Astrocyte of the spinal cord (primary cell): ENCODE measurements around the gene ST6GALNAC5.

Experiments
- DNase-seq: peaks from one replicate; pipeline ENCODE4 v3.0.0; 2011; ENCODE audit warnings: low read depth, low spot score
- H3K4me3 ChIP-seq: 2 replicates; pipeline ENCODE4 v1.5.1; 2011; ENCODE audit warnings: low read depth, mild to moderate bottlenecking, low read length, moderate library complexity
- in situ Hi-C: cut with HindIII; loops from 2 replicates; pipeline ENCODE4 v1.10.0; 2017; ENCODE audit warnings: low sequenced_read_pairs
- TF ChIP-seq, protein P1 (sequence below): IDR thresholded peaks from 2 replicates; pipeline ENCODE4 v1.5.1; 2012; ENCODE audit warnings: low read depth, mild to moderate bottlenecking, low read length, inconsistent platforms

Gene ST6GALNAC5

DNA sequence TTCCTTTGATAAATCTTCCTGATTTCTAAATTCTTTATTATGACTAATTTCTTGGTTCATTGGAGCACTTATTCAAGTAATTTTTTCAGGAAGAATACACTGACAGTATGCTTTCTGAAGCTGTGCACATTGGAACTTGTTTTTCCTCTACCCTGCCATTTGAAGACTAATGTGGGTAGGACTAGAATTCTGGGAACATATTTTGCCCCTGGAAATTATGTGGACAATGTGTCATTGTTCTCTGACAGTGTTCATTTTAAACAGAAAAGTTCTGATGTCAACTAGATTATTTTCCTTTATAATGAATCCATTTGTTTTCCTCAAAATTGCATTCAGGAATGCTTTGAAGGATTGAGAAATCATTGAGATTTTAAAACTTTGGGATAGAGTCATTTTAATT lies 34.8 kb upstream of the ST6GALNAC5 start:
- in situ Hi-C loops = no loop called here
- no peak for DNase-seq

DNA sequence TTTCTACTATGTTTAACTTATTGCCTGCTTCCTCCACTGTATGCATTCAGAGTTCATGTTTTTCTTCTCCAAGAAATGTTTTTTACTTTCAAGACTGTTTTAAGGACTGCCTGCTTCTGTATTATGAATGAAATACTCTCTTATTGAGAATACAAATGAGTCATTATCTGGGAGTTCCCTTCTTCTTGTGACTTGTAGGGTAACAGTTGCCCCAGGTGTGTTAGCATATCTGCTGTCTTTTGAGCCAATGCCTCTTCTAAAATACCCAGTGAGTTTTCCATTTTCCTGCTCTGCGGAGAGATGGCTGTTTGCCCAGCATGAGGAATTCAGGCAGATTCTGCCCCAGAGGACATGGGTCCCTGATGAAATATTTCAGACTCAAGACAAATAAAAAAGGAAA lies 34.1 kb upstream of the ST6GALNAC5 start:
- DNase-seq = no peak
- TF ChIP-seq, protein P1, sequence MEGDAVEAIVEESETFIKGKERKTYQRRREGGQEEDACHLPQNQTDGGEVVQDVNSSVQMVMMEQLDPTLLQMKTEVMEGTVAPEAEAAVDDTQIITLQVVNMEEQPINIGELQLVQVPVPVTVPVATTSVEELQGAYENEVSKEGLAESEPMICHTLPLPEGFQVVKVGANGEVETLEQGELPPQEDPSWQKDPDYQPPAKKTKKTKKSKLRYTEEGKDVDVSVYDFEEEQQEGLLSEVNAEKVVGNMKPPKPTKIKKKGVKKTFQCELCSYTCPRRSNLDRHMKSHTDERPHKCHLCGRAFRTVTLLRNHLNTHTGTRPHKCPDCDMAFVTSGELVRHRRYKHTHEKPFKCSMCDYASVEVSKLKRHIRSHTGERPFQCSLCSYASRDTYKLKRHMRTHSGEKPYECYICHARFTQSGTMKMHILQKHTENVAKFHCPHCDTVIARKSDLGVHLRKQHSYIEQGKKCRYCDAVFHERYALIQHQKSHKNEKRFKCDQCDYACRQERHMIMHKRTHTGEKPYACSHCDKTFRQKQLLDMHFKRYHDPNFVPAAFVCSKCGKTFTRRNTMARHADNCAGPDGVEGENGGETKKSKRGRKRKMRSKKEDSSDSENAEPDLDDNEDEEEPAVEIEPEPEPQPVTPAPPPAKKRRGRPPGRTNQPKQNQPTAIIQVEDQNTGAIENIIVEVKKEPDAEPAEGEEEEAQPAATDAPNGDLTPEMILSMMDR = no peak
- in situ Hi-C loops = no loop called here
- H3K4me3 ChIP-seq = no peak overlapping the region

More for the DNA sequence above, 34.8 kb upstream of the ST6GALNAC5 start:
- TF ChIP-seq, protein P1 = no peak
- H3K4me3 ChIP-seq = no peak overlapping the region

DNA sequence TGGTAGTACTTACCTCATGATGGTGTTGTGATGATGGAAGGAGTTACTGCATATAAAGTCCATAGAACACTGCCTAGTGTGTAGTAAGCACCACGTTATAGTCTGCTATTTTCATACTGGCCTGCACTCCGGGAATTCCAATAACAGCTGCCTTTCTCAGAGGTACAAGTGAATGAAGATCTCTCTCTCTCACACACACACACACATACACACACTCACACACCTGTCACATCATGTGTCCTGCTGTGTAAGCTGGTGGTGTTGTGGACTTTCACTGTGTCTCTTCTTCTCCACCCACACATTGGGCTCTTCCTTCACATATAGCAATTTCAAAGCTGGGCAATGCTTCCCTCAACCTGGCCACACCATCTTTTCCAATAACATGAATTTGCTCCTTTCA lies 33.4 kb upstream of the ST6GALNAC5 start:
- in situ Hi-C loops = no loop called here
- TF ChIP-seq, protein P1 = no peak
- DNase-seq = no peak
- no peak overlapping the region for H3K4me3 ChIP-seq

- peak; percentile 76 for DNase-seq
- no peak overlapping the region for H3K4me3 ChIP-seq
- in situ Hi-C loops = no loop called here
- TF ChIP-seq, protein P1 = no peak
Measured at GRCh38 chr1:76835203-76835602, 32.1 kb upstream of the ST6GALNAC5 start.

GRCh38 chr1:76840278-76840677 lies 27.0 kb upstream of the ST6GALNAC5 start:
- TF ChIP-seq, protein P1 = no peak
- in situ Hi-C loops = no loop called here
- H3K4me3 ChIP-seq = no peak overlapping the region
- DNase-seq = no peak

DNA sequence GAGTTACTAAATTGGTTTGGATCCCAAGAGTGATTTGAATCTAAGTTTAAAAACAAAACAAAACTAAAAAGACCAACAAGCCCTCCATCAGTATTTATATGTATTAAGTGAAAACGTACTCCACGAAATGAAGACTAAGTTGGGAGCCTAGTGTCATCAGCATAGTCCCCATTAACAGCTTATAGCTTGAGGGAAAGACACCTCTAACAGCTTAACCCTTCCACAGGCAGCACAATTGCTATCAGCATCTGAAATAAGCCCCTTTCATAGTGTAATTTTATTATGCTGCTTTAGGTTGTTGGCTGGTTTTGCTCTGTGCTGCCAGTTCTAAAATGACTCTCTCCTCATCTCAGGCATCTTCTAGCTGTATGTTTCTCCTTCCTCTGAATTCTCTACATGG lies 25.8 kb upstream of the ST6GALNAC5 start:
- in situ Hi-C loops = no loop called here
- TF ChIP-seq, protein P1 = no peak
- no peak for DNase-seq
- H3K4me3 ChIP-seq = no peak overlapping the region
